GM12878 (cell line): ENCODE data around the gene DDHD1. TPM values are rescaled to one million over a fixed set of nuclear protein-coding genes. Genes with fewer than 3 reads are reported as not detected.

ENCODE experiments used
- CBX5 ChIP-seq: sonication (generic); IDR thresholded peaks from 2 replicates; pipeline ENCODE4 v1.6.1; 2016; ENCODE audit warnings: low read depth, moderate library complexity, mild to moderate bottlenecking, inconsistent platforms
- CHD1 ChIP-seq: IDR thresholded peaks from 2 replicates; pipeline ENCODE4 v1.6.1; 2012; ENCODE audit warnings: low read depth, low read length, improper control_type of control experiment
- CREB1 ChIP-seq: IDR thresholded peaks from 2 replicates; pipeline ENCODE4 v1.6.1; 2012; ENCODE audit warnings: low read depth, mild to moderate bottlenecking, inconsistent platforms
- CREM ChIP-seq: IDR thresholded peaks from 2 replicates; pipeline ENCODE4 v1.6.1; 2014; ENCODE audit warnings: antibody characterized with exemption, low read depth
- ETV6 ChIP-seq, 2 experiments: fragments of 450-650 bp in 1 of 2; IDR thresholded peaks in 1 of 2; conservative IDR thresholded peaks in 1 of 2; 2 replicates each; pipeline ENCODE4 v1.6.1; 2014; ENCODE audit warnings: antibody characterized with exemption in 1 of 2, borderline replicate concordance in 1 of 2, low read depth in 1 of 2, mild to moderate bottlenecking in 1 of 2, moderate library complexity in 1 of 2
- EZH2 ChIP-seq: IDR thresholded peaks from 2 replicates; pipeline ENCODE4 v1.6.1; 2012; ENCODE audit warnings: low read depth, mild to moderate bottlenecking, control low read depth, inconsistent platforms, low read length, borderline replicate concordance; ENCODE audit not compliant: control insufficient read depth
- FOXK2 ChIP-seq: fragments of 450-650 bp; IDR thresholded peaks from 2 replicates; pipeline ENCODE4 v1.6.1; 2017; ENCODE audit warnings: mild to moderate bottlenecking, moderate library complexity
- GATAD2B ChIP-seq: fragments of 450-650 bp; conservative IDR thresholded peaks from 2 replicates; pipeline ENCODE4 v1.6.1; 2017; ENCODE audit warnings: low read depth, mild to moderate bottlenecking, moderate library complexity
- HCFC1 ChIP-seq: fragments of 150-350 bp; IDR thresholded peaks from 2 replicates; pipeline ENCODE4 v1.6.1; 2014; ENCODE audit warnings: low read length
- IKZF1 ChIP-seq: fragments of 450-650 bp; conservative IDR thresholded peaks from 2 replicates; pipeline ENCODE4 v1.6.1; 2017; ENCODE audit warnings: antibody characterized with exemption, mild to moderate bottlenecking
- IRF4 ChIP-seq: IDR thresholded peaks from 2 replicates; pipeline ENCODE4 v1.6.1; 2011; ENCODE audit warnings: low read depth, low read length
- JUNB ChIP-seq: IDR thresholded peaks from 2 replicates; pipeline ENCODE4 v1.6.1; 2016; ENCODE audit warnings: antibody characterized with exemption, mild to moderate bottlenecking
- MEF2A ChIP-seq: IDR thresholded peaks from 2 replicates; pipeline ENCODE4 v1.6.1; 2011; ENCODE audit warnings: low read depth, mild to moderate bottlenecking, low read length, moderate library complexity; ENCODE audit not compliant: insufficient read depth
- NFYA ChIP-seq: IDR thresholded peaks from 2 replicates; pipeline ENCODE4 v1.6.1; 2011; ENCODE audit warnings: low read depth, mild to moderate bottlenecking, low read length, improper control_type of control experiment, borderline replicate concordance
- NR2C1 ChIP-seq: fragments of 450-650 bp; IDR thresholded peaks from 2 replicates; pipeline ENCODE4 v1.6.1; 2017; ENCODE audit warnings: antibody characterized with exemption, mild to moderate bottlenecking, moderate library complexity
- NR2C2 ChIP-seq: IDR thresholded peaks from 2 replicates; pipeline ENCODE4 v1.6.1; 2011; ENCODE audit warnings: borderline replicate concordance, low read depth; ENCODE audit not compliant: control insufficient read depth, insufficient read length
- PAX5 ChIP-seq: IDR thresholded peaks from 2 replicates; pipeline ENCODE4 v1.6.1; 2011; ENCODE audit warnings: low read depth, low read length, borderline replicate concordance
- PML ChIP-seq: IDR thresholded peaks from 2 replicates; pipeline ENCODE4 v1.6.1; 2012; ENCODE audit warnings: low read length, inconsistent platforms
- POLR2AphosphoS5 ChIP-seq: IDR thresholded peaks from 2 replicates; pipeline ENCODE4 v1.6.1; 2011; ENCODE audit warnings: mild to moderate bottlenecking, low read length, inconsistent platforms
- RAD21 ChIP-seq: IDR thresholded peaks from 2 replicates; pipeline ENCODE4 v1.6.1; 2011; ENCODE audit warnings: mild to moderate bottlenecking, low read depth, low read length, moderate library complexity; ENCODE audit not compliant: insufficient read depth
- RELA ChIP-seq: fragments of 450-650 bp; IDR thresholded peaks from 2 replicates; pipeline ENCODE4 v1.8.0; 2014; ENCODE audit warnings: borderline replicate concordance; ENCODE audit not compliant: partially characterized antibody
- SIX5 ChIP-seq: IDR thresholded peaks from 2 replicates; pipeline ENCODE4 v1.6.1; 2011; ENCODE audit warnings: mild to moderate bottlenecking, low read depth, low read length, moderate library complexity; ENCODE audit not compliant: severe bottlenecking
- SREBF1 ChIP-seq: IDR thresholded peaks from 2 replicates; pipeline ENCODE4 v1.6.1; 2012; ENCODE audit warnings: mild to moderate bottlenecking, low read length
- SREBF2 ChIP-seq: IDR thresholded peaks from 2 replicates; pipeline ENCODE4 v1.6.1; 2012; ENCODE audit warnings: mild to moderate bottlenecking, low read length
- TCF12 ChIP-seq: IDR thresholded peaks from 2 replicates; pipeline ENCODE4 v1.6.1; 2011; ENCODE audit warnings: low read depth, mild to moderate bottlenecking, low read length
- TCF3 ChIP-seq: IDR thresholded peaks from 2 replicates; pipeline ENCODE4 v1.6.1; 2012; ENCODE audit warnings: low read depth, mild to moderate bottlenecking, low read length, borderline replicate concordance; ENCODE audit not compliant: insufficient read depth
- YY1 ChIP-seq: IDR thresholded peaks from 2 replicates; pipeline ENCODE4 v1.6.1; 2011; ENCODE audit warnings: low read depth, mild to moderate bottlenecking, low read length
- ZBED1 ChIP-seq: IDR thresholded peaks from 2 replicates; pipeline ENCODE4 v1.6.1; 2016; ENCODE audit warnings: borderline replicate concordance
- ZNF207 ChIP-seq: fragments of 450-650 bp; IDR thresholded peaks from 2 replicates; pipeline ENCODE4 v1.6.1; 2014; ENCODE audit warnings: antibody characterized with exemption, mild to moderate bottlenecking, borderline replicate concordance
- polyA plus RNA-seq, 11 experiments: library from polyadenylated mRNA; depleted of rRNA in 4 of 11; unstranded in 6 of 11; stranded (reverse) in 5 of 11; fragments of >200 nt; fragmentation: Nextera tagmentation in 4 of 11; fragmentation: Illumina TruSeq in 1 of 11; extraction: Ambion mirVana in 4 of 11; extraction: Trizol in 1 of 11; gene quantifications; 1 replicate in 1 of 11; 2 replicates in 10 of 11; pipeline versions ENCODE4 v1.2.1 to v1.2.3, GENCODE V29; 2011 to 2016; ENCODE audit warnings: inconsistent platforms in 2 of 11, missing spikeins in 2 of 11, low read depth in 1 of 11
- total RNA-seq, 4 experiments: library from RNA; depleted of rRNA in 3 of 4; stranded (reverse); fragments of >200 nt in 3 of 4; fragmentation: Illumina TruSeq in 1 of 4; extraction: Trizol in 1 of 4; gene quantifications; 2 replicates each; pipeline versions ENCODE4 v1.2.1 to v1.2.3, GENCODE V29; 2013 to 2021
- TF ChIP-seq, protein P1 (sequence below): IDR thresholded peaks from 2 replicates; pipeline ENCODE4 v1.6.1; 2012; ENCODE audit warnings: mild to moderate bottlenecking, low read depth, low read length

DDHD1 gene
- total and polyA plus RNA-seq, 10 of the 15 experiments (the other 5 are each of a cell fraction or from before 2014, with no cell fraction given) = 7.7 to 52.3 (median 28.5) TPM

DNA sequence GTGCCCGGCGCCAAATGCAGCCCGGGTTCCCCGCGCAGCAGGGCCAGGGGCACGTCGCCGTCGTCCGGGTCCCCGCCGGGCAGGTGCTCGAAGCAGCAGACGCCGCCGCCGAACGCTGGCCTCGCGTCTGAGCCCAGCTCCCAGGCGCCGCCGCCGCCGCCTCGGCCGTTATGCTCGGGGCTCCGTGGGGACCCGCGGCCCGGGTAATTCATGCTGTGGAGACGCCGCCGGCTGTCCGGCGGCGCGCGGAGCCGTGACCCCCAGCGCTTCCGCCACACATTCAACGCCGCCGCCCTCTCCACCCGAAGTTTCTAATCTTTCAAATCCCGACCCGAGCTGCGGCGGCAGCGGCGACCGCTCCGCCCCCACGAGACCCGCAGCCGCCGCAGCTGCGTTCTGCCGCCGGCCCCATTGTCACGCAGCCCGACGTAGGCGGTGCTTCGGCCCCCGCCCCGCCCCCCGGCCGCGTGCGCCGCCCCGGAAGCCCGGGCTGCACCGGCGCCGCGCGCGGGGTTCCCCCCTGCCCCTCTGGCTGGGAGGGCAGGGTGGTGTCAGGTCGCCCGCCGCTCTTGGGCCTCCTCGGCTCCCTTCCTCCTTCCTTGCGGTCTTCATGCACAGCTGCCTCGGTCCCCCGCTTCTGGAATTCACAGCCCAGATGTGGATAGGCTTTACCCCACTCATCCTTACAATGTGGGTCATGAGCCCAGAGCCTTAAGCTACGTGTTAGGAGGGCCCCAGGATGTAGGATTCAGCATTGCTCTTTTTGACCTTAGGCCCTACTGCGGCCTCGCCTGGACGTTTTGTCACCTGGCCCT, at the start of gene DDHD1 (continued):
- TF ChIP-seq RAD21 (no peak), ZBED1 (no peak), GATAD2B (peak; percentile 86; the same call in 1 of the 2 replicates), HCFC1 (no peak), CHD1 (0 out of 2 replicates have a peak, but pooled peaks have one; percentile 66), TCF12 (peak; percentile 59), YY1 (0 out of 2 replicates have a peak, but pooled peaks have one; percentile 55), NR2C2 (no peak), SREBF2 (no peak), ZNF207 (peak; percentile 34; the same call in 1 of the 2 replicates), NFYA (no peak), RELA (peak; percentile 35), SREBF1 (no peak), IKZF1 (peak; percentile 80), SIX5 (no peak), NR2C1 (0 out of 2 replicates have a peak, but pooled peaks have one; percentile 33), CREB1 (peak; percentile 50; the same call in 1 of the 2 replicates), FOXK2 (no peak), PAX5 (peak; percentile 56; the same call in 1 of the 2 replicates), IRF4 (no peak), ETV6 (conservative IDR thresholded peaks at IDR 0.05 in 1 of 2, IDR thresholded peaks at IDR 0.05 in 1 of 2; ENCODE audit: borderline replicate concordance in 1 of 2, low read depth in 1 of 2) (no peak), CREM (0 out of 2 replicates have a peak, but pooled peaks have one; percentile 9), POLR2AphosphoS5 (peak; percentile 70), CBX5 (0 out of 2 replicates have a peak, but pooled peaks have one; percentile 55), TCF3 (0 out of 2 replicates have a peak, but pooled peaks have one; percentile 54), EZH2 (no peak), JUNB (no peak), MEF2A (no peak), PML (peak; percentile 82)
- TF ChIP-seq, protein P1, sequence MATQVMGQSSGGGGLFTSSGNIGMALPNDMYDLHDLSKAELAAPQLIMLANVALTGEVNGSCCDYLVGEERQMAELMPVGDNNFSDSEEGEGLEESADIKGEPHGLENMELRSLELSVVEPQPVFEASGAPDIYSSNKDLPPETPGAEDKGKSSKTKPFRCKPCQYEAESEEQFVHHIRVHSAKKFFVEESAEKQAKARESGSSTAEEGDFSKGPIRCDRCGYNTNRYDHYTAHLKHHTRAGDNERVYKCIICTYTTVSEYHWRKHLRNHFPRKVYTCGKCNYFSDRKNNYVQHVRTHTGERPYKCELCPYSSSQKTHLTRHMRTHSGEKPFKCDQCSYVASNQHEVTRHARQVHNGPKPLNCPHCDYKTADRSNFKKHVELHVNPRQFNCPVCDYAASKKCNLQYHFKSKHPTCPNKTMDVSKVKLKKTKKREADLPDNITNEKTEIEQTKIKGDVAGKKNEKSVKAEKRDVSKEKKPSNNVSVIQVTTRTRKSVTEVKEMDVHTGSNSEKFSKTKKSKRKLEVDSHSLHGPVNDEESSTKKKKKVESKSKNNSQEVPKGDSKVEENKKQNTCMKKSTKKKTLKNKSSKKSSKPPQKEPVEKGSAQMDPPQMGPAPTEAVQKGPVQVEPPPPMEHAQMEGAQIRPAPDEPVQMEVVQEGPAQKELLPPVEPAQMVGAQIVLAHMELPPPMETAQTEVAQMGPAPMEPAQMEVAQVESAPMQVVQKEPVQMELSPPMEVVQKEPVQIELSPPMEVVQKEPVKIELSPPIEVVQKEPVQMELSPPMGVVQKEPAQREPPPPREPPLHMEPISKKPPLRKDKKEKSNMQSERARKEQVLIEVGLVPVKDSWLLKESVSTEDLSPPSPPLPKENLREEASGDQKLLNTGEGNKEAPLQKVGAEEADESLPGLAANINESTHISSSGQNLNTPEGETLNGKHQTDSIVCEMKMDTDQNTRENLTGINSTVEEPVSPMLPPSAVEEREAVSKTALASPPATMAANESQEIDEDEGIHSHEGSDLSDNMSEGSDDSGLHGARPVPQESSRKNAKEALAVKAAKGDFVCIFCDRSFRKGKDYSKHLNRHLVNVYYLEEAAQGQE = no peak
